NCI-H2196 (cell line): ENCODE results near the gene SAMM50.
A peak's percentile ranks its signal among the peaks of the same experiment; 100 is the strongest.

Source experiments
- DNase-seq: peaks from one replicate; lab custom pipeline; 2025; ENCODE audit not compliant: unreplicated experiment; lab: John Stamatoyannopoulos, UW

Gene SAMM50

DNA sequence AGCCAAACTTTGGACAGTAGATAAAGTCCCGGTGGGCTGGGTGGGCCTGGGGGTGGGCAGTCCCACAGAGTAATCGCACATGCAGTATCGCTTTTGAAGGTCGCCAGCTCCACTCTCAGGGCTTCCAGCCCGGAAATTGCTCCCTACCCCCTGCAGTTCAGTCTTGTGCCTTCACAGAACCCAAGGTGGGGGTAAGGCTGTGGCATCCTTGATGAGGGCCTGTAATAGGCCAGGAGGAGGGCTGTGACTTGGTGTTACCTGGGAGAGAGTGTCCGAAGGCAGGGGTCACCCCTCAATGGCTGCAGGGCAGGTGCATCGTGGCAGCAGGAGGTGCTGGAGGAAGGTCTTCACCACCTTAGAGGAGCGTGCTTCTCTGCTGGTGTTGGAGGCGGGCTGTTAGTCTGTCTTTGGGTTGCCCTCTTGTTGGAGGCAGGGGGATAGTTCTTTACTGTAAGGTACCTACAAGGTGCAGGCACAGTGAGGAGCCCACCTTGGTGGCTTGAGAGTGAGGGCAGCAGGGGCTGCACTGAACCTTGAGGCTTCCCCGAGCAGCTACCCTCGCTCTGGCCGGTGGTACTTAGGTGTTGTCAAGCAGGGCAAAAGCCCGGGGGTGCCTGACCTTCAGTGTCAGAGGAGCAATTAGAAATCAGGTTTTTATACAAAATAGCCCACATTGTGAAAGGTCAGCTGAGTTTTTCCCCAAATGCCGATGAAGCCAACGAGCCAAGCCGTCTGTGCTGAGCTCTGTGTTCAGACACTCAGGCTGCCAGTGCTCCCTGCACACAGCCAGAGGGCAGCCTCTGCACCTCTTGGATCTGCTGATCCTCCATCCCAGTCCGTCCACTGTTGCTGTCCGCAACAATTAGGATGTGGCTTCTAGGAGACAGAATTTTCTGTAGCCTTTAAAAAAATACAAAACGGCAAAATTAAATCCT lies 21.9 kb downstream of the SAMM50 start:
- DNase-seq = no peak

DNA sequence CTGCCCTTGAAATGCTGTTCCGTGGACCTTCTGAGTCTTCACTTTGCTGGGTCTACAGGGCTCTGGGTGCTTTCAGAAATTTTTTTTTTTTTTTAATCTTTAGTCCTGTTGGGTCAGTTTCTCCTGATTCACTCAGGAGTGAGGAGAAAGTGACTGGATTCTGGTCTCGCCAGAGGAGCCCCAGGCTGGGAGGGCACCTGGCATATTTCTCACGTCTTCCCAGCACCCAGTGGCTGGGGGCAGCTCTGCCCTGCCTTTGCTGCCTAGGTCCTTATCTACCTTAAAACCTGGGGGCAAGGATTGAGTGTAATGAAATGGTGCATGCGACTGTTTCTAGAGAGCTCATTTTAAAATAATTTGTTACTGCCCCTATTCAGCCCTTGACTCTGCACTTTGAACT lies 23.3 kb downstream of the SAMM50 start:
- DNase-seq = no peak

- DNase-seq = no peak
Observed at GRCh38 chr22:43980579-43980978, 25.3 kb downstream of the SAMM50 start.

DNA sequence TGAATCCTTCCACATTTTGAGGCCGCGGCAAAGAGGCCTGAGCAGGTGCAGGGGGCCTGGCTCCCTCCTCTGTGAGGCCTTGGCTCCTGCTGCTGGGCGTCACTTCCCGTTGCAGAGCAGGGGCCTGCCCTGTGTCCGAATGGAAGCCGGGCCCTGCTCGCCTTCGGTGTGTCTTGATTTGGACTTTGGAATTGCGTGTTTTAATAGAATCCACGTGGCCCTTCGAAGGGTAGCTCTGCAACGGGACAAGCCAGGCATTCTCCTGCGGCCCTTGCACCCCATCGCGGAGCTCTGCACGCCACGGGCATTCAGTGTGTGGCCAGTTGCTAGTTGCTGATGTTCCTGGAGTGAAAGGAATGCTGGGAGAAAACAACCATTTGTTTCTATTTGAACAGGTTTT lies 25.8 kb downstream of the SAMM50 start:
- no peak for DNase-seq

DNA sequence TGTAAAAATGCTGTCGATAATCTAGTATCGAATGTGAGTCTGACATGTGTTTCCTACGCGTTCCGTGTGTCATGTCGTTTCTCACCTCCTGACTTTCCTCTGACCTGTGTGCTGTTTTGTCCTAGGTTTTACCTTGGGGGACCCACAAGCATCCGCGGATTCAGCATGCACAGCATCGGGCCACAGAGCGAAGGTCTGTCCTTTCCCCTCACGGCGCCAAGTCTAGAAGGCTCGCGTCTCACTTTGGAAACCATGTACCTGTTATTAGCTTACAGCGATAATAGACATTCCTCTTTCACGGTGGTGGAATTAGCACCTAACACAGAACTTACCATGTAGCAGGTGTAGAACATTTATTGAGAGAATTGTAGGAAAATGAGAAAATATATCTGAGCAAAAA lies 28.6 kb downstream of the SAMM50 start:
- no peak for DNase-seq

DNA sequence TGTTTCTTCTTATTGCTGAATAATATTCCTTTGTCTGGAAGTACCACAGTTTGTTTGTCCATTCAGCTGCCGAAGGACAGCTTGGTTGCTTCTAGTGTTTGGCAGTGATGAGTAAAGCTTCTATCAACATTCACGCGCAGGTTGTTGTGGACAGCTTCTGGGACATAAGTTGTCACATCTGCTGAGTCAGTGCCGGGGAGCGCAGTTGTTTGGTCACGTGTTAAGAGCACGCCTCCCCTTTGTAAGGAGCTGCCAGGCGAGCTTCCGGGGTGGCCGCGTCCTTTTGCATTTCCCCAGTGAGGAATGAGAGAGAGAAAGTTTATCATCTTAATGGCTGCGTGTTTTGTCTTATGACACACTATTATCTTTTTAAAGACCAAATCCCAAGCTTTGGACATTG lies 30.3 kb downstream of the SAMM50 start:
- DNase-seq = no peak

- no peak for DNase-seq
Observed at GRCh38 chr22:43988116-43988820, 33.0 kb downstream of the SAMM50 start.

DNA sequence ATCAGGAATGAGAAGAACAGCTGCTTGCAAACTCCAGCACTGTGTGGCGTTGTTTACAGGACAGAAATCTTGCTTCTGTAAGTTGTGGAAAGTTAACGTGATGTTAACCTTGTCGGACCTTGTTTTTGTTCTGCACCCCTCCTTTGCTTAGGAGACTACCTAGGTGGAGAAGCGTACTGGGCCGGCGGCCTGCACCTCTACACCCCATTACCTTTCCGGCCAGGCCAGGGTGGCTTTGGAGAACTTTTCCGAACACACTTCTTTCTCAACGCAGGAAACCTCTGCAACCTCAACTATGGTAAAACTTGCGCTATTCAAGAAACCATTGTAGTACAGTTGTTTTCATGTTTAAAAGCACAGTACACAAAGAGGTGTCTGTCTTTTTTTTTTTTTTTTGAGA lies 33.7 kb downstream of the SAMM50 start:
- no peak for DNase-seq

- no peak for DNase-seq
Observed at GRCh38 chr22:43990044-43990443, 34.8 kb downstream of the SAMM50 start.

DNA sequence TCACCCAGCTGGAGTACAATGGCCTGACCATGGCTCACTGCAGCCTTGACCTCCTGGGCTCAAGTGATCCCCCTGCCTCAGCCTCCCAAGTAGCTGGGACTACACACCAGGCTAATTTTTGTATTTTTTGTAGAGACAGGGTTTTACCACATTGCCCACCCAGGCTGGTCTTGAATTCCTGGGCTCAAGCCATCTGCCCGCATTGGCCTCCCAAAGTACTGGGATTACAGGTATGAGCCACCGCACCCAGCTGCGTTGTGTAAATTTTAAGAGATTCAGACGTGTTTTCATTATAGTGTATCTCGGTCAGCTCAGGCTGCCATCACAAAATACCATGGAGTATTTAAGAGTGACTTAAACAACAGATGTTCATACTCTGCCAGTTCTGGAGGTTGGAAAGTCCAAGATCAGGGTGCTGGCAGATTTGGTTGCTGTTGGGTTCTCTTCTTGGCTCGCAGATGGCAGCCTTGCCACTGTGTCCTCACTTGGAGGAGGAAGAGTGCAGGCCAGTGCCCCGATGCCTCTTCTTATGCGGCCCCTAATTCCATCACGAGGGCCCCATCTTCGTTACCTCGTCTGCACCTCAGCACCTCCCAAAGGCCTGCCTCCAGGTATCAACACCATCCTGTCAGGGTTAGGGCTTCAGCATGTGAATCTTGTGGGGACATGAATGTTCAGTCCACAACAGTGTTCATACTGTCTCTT lies 36.2 kb downstream of the SAMM50 start:
- no peak for DNase-seq

DNA sequence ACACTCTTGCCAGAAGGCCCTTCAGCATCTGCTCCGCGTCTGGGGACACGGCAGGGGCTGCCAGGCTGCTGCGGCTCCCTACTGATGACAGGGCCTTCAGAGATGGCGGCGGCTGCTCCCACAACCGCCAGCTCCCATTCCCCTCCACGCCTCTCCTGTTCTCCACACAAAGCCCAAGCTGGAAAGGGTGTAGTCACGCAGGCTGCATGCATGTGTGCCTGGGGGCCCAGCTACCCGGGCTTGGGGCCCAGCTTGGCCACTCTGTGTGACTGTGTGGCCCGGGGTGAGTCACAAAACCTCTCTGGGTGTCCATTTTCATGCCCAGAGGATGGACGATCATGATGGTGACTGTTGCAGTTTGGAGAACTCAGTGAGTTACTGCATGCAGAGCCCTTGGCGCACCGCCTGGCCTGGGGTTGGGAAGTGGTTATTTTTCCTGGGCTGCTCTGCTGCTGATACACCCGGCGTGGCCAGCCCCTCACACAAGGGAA lies 37.1 kb downstream of the SAMM50 start:
- DNase-seq = no peak

DNA sequence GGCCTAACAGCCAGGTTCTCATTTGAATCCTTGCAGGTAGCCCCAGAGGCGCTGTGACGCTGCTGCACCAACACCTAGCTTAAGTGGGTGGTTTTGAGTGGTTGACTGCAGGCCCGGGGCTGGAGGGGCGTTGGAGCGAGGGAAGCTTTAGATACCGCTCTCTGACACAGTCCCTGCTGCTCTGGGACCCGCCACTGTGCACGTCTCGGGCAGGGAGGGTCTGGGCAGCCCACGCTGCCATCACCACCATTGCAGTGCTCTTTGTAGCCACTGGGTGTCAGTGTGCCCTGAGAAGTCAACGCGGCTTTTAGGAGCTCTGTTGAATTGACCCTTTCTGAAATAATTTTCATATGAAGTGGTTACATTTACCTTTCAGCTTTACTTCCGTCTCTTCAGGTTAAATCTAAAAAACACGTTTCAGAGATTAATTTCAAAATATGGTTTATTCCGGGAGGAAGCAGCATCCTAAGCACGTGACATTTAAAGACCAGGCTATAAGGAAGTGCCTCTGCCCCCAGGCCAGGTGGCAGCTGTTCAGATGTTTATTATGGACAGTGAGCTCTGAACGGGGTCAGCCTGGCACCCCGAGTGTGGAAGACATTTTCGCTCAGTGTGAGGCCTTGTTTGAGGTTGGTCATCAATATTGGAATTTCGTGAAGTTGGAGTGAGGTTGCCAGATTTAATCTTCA lies 38.0 kb downstream of the SAMM50 start:
- DNase-seq = peak; percentile 64

- DNase-seq = peak; percentile 29
Observed at GRCh38 chr22:43994006-43994405, 38.8 kb downstream of the SAMM50 start.

GRCh38 chr22:43994416-43994815 lies 39.2 kb downstream of the SAMM50 start:
- DNase-seq = no peak

DNA sequence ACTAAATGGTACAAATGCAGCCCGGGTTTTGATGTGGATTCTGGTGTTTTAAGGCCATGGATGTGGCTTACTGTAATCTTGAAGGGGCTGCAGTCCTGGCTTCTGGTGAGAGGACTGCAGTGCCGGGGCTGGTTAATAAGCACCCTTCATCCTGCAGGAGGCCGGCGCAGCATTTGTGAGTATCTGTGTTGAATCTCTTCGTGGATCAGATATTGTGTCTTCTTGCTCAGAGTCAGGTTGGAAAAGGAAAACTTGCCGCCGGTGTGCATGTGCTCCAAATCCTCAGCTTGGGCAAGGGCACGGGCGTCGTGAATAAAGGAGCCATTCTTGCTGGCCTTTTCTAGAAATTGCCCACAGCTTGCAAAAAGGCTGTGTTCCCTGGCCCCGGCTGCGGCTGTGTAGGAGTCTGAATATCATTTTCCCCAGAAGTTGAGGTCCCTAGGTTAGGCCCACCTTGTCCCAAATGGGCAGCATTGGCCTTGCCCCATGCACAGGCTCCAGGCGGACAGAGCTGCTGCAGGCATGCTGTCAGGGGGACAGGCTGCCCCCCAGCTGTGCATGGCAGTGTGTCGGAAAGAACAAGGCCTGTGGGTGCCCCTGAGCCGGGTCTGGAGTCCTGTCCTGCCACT lies 39.9 kb downstream of the SAMM50 start:
- DNase-seq = no peak

- no peak for DNase-seq
Observed at GRCh38 chr22:43995798-43996169, 40.5 kb downstream of the SAMM50 start.

GRCh38 chr22:43996170-43996980 lies 41.1 kb downstream of the SAMM50 start:
- DNase-seq = no peak

DNA sequence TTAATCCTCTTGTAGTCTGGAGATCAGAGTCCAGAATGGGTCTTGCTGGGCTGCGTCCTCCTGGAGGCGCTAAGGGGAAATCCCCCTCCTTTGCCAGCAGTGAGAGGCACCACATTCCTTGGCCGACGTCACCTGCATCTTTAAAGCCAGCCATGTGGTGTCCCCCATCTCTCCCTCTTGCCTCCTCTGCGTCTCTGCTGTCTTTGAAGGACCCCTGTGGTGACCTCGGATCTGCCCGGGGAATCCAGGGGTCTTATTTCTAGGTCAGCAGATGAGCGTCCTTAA lies 41.7 kb downstream of the SAMM50 start:
- no peak for DNase-seq

GRCh38 chr22:43998679-43999264 lies 43.5 kb downstream of the SAMM50 start:
- no peak for DNase-seq

- no peak for DNase-seq
Observed at GRCh38 chr22:43999378-43999777, 44.1 kb downstream of the SAMM50 start.
